HPDE6-E6E7 (cell line): Measurements from ENCODE around the gene S100A7.
"Not testable (repeated sequence)": the region's sequence is repeated elsewhere in the genome, so short reads cannot be mapped to it uniquely, and the experiment has no call there.

Source experiments
- DNase-seq: peaks from one replicate; pipeline ENCODE4 v3.0.0; 2011; ENCODE audit warnings: missing footprints; ENCODE audit errors: extremely low spot score

Gene S100A7

DNA sequence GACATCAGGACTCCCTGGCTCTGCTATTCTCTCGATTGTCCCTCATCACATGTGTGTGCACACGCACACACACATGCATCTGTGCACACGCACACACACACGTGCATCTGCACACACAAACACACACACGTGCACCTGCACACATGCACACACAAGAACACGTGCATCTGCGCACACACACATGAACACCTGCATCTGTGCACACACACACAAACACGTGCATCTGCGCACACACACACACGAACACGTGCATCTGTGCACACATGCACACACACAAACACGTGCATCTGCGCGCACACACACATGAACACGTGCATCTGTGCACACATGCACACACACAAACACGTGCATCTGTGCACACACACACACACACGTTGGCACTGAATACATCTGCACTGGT lies 29.4 kb downstream of the S100A7 start:
- no peak for DNase-seq

DNA sequence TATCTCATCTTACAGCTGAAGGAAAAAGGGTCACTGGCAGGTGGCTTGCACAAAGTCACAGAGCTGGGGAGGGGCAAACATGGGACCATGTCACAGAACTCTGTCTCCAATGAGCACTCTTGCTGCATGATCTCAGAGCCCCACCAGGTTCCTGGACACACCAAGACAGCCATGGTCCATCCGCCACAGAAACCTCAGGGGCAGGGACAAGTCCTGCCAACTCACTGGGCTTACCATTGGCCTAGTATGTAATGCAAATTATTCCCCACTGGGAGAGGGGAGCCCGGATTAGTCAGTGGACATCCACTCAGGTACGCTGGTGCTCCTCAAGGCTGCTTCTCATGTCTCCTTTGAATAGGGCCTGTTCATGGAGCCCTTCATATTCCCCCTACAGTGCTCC lies 29.9 kb downstream of the S100A7 start:
- no peak for DNase-seq

DNA sequence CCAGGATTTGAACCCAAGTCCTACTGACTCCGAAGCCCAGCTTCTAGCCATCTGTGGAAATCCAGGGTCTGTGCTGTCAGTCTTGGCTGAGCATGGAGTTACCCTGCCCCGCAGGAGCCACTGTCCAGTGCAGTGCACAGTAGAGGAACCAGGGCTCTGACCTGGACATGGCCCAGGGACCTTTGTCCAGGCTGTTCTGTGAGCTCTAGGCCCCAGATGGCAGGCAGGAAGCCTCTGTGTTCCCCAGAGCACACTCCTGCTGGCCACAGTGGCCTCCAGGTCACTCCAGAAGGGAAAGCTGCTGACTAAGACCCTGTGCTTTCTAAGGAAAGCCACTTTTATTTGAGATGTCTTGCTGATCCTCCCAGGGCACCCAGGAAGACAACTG lies 30.3 kb downstream of the S100A7 start:
- DNase-seq, result no peak

DNA sequence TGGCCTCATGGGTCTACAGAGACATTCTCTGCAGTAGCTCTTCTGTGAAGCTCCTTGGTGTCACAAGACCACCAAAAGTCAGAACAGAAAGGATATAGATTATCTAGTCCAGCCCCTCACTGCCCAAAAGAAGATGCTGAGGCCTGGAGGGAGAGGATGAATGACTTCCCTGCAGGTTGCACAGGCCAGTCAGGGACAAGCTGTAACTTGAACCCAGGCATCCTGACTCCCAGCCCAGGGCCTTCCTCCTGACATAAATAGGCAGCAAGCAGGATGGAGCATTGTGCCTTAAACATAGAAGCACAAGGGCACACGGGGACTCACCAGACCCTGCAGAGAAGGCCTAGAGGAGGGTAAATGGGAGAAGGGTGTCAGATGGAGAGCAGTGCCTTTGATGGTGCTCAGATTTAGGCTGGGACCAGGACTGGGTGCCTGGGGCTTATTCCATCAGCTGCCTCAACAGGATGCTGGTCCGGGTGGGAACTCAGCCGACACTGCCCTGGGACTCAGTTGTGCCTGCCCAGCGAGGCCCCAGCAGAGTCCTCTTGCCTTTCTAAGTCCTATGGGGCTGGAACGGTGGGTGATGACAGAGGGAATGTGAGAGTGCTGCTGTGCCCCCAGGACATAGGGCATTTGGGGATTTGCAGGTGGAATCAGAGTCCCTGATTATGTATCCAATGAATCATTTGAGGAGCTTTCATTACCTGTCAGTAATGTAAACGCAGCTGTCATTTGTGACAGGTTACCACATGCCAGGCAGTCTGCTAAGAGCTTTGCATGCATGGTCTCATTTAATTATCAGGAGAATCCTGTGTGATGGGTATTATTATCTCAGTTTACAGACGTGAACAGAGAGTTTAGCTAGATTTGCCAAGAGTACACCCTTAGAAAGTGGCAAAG lies 30.9 kb downstream of the S100A7 start:
- DNase-seq, result peak; percentile 43

DNA sequence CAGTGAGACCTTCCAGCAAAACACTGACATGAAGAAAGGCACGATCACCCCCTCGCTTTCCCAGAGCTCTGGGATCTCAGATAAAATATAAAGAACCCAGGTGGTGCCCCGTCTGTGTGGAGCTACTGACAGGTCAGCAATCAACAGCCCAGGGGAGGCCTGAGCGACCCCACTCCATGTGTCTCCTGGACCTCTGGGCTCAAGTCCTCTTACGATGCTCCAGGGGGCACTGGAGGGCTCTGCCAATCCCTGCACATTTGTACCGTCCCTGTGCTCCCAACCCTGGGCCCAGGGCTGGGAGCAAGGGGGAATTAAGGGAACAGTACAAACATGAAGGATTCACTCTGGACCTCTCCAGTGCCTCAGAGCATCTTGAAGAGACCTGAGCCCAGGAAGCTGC lies 31.7 kb downstream of the S100A7 start:
- no peak for DNase-seq

DNA sequence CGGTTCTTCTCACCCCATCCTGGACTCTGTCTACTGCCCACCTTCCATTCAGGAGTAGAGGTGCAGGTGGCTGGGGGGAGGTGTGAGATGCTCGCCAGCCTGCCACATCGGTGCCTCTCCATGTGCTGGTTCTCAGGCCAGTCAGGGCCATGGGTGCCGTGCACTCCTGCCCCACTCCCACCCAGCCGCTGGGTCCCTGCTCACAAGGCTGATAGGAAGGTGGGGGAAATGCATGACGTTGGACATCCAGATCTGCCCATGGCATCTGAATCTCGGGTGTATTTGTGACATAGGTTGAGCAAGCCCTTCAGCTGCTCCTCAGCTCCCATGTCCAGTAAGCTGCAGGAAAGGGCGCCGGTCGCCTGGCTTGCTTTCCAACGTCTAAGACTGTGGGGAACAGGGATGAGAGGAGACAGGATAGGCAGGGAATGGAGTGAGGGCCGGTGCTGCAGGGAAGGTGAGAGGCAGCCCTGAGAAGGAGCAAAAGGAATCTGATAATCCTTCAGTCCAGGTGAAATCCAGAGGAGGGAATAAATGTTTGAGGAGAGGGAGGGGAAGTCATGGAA lies 32.3 kb downstream of the S100A7 start:
- DNase-seq, result no peak

DNA sequence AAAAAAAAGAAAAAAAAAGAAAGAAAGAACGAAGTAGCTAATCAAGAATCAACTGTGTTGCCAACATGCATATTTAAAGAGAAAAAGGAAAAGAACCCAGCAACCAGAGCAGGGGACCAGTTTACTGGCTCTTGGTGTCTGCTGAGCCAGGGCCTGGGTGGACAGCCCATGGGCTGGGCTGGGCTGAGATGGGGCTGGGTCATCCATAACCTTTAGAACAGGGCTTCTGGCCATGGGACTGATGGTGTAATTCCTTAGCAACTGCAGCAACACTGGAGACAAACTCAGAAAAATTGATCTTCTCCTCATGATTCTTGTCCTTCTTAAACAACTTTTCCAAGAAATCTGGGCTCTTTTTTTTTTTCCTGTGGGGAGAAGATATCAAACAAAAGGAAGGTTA lies 33.6 kb downstream of the S100A7 start:
- DNase-seq, result no peak

- DNase-seq, result peak; percentile 35
These were observed 37.9 kb downstream of the S100A7 start for GRCh38 chr1:153422450-153423068.

- no peak for DNase-seq
These were observed 40.1 kb downstream of the S100A7 start for GRCh38 chr1:153420306-153420705.

- not testable (repeated sequence) for DNase-seq
These were observed 41.0 kb downstream of the S100A7 start for GRCh38 chr1:153419436-153419793.

- DNase-seq, result not testable (repeated sequence)
These were observed 41.6 kb downstream of the S100A7 start for GRCh38 chr1:153418758-153419435.

GRCh38 chr1:153417136-153417888 lies 43.1 kb downstream of the S100A7 start:
- DNase-seq, result no peak

GRCh38 chr1:153415850-153416570 lies 44.4 kb downstream of the S100A7 start, which contains the start of gene S100A7A:
TSS of gene S100A7A (plus strand) at chr1:153416520. CDS start at chr1:153418083, 1,563 bp downstream.
- DNase-seq, result no peak

GRCh38 chr1:153413961-153414360 lies 46.5 kb downstream of the S100A7 start:
- DNase-seq, result not testable (repeated sequence)
